Measurements from ENCODE around the gene EPGN. TPM values are rescaled to one million over a fixed set of nuclear protein-coding genes. Genes with fewer than 3 reads are reported as not detected.

EPGN gene
- total RNA-seq, 2 donors from 2014 or later, result 0.43 TPM; not detected in 1

GRCh38 chr4:74315376-74315775, 7.1 kb downstream of the EPGN start:
- Mint-ChIP-seq H3K36me3 (ENCODE audit: insufficient read depth in 2 of 2) (no peaks in the 10 kb centered on the region), H3K27me3 (ENCODE audit: low read depth) (no peaks in the 10 kb centered on the region), H3K4me3 (no peak overlapping the region), H3K9me3 (no peaks in the 10 kb centered on the region), H3K4me1 (ENCODE audit: low read depth) (peaks cover under 1% of the 10 kb centered on the region), H3K27ac (no peak overlapping the region)
- DNase-seq, result no peak
- ATAC-seq (replicated peaks in 1 of 2), result no peak

GRCh38 chr4:74316397-74316796, 8.1 kb downstream of the EPGN start:
- Mint-ChIP-seq H3K27me3 (ENCODE audit: low read depth) (peaks cover 8% of the 10 kb centered on the region), H3K9me3 (no peaks in the 10 kb centered on the region), H3K4me3 (no peak overlapping the region), H3K4me1 (ENCODE audit: low read depth) (peaks cover 6% of the 10 kb centered on the region), H3K36me3 (ENCODE audit: insufficient read depth in 2 of 2) (no peaks in the 10 kb centered on the region), H3K27ac (no peak overlapping the region)
- ATAC-seq (replicated peaks in 1 of 2), result no peak
- no peak for DNase-seq

- Mint-ChIP-seq H3K4me1 (ENCODE audit: low read depth) (peaks cover 6% of the 10 kb centered on the region), H3K36me3 (ENCODE audit: insufficient read depth in 2 of 2) (no peaks in the 10 kb centered on the region), H3K27ac (no peak overlapping the region), H3K4me3 (no peak overlapping the region), H3K9me3 (no peaks in the 10 kb centered on the region), H3K27me3 (ENCODE audit: low read depth) (peaks cover 8% of the 10 kb centered on the region)
- DNase-seq (no peak), ATAC-seq (replicated peaks in 1 of 2) (no peak)
Measured at GRCh38 chr4:74317616-74318246, 9.5 kb downstream of the EPGN start.

GRCh38 chr4:74318276-74318675, 10.0 kb downstream of the EPGN start:
- Mint-ChIP-seq H3K27me3 (ENCODE audit: low read depth) (peaks cover 8% of the 10 kb centered on the region), H3K9me3 (no peaks in the 10 kb centered on the region), H3K27ac (no peak overlapping the region), H3K4me1 (ENCODE audit: low read depth) (peaks cover 6% of the 10 kb centered on the region), H3K4me3 (no peak overlapping the region), H3K36me3 (ENCODE audit: insufficient read depth in 2 of 2) (no peaks in the 10 kb centered on the region)
- no peak for DNase-seq
- ATAC-seq (replicated peaks in 1 of 2), result no peak

- Mint-ChIP-seq H3K27me3 (ENCODE audit: low read depth) (peaks cover 8% of the 10 kb centered on the region), H3K36me3 (ENCODE audit: insufficient read depth in 2 of 2) (no peaks in the 10 kb centered on the region)
- no peak for ATAC-seq (replicated peaks in 1 of 2)
Measured at GRCh38 chr4:74319470-74319869, 11.2 kb downstream of the EPGN start.

GRCh38 chr4:74320559-74321118, 12.4 kb downstream of the EPGN start:
- Mint-ChIP-seq H3K9me3 (no peaks in the 10 kb centered on the region), H3K36me3 (ENCODE audit: insufficient read depth in 2 of 2) (no peaks in the 10 kb centered on the region), H3K4me3 (no peak overlapping the region), H3K27ac (no peak overlapping the region), H3K27me3 (ENCODE audit: low read depth) (peaks cover 8% of the 10 kb centered on the region), H3K4me1 (ENCODE audit: low read depth) (peaks cover 6% of the 10 kb centered on the region)
- ATAC-seq (replicated peaks in 1 of 2) (peak; percentile 96 to 97), DNase-seq (peak; percentile 26 to 51)

More at GRCh38 chr4:74319470-74319869, 11.2 kb downstream of the EPGN start:
- Mint-ChIP-seq H3K4me3 (no peak overlapping the region), H3K27ac (no peak overlapping the region), H3K9me3 (no peaks in the 10 kb centered on the region), H3K4me1 (ENCODE audit: low read depth) (peaks cover 6% of the 10 kb centered on the region)
- no peak for DNase-seq

GRCh38 chr4:74322301-74322700, 14.0 kb downstream of the EPGN start:
- no peak for ATAC-seq (replicated peaks in 1 of 2)
- Mint-ChIP-seq H3K9me3 (no peaks in the 10 kb centered on the region), H3K4me3 (no peak overlapping the region), H3K27me3 (ENCODE audit: low read depth) (peaks cover 8% of the 10 kb centered on the region), H3K36me3 (ENCODE audit: insufficient read depth in 2 of 2) (no peaks in the 10 kb centered on the region), H3K4me1 (ENCODE audit: low read depth) (peaks cover 6% of the 10 kb centered on the region), H3K27ac (no peak overlapping the region)
- no peak for DNase-seq

GRCh38 chr4:74323663-74324062, 15.4 kb downstream of the EPGN start:
- Mint-ChIP-seq H3K4me1 (ENCODE audit: low read depth) (peaks cover 6% of the 10 kb centered on the region), H3K36me3 (ENCODE audit: insufficient read depth in 2 of 2) (peaks cover 0 to under 1% of the 10 kb centered on the region in 2 donors), H3K27me3 (ENCODE audit: low read depth) (peaks cover 9% of the 10 kb centered on the region), H3K4me3 (no peak overlapping the region), H3K27ac (no peak overlapping the region), H3K9me3 (no peaks in the 10 kb centered on the region)
- ATAC-seq (replicated peaks in 1 of 2) (no peak), DNase-seq (no peak)

- DNase-seq (no peak), ATAC-seq (replicated peaks in 1 of 2) (no peak)
- no peak overlapping the region for H3K27ac Mint-ChIP-seq
- peaks cover 15% of the 10 kb centered on the region for H3K27me3 Mint-ChIP-seq (ENCODE audit: low read depth)
- peaks cover 0 to 2% of the 10 kb centered on the region in 2 donors for H3K36me3 Mint-ChIP-seq (ENCODE audit: insufficient read depth in 2 of 2)
- H3K4me1 Mint-ChIP-seq (ENCODE audit: low read depth), result peaks cover 6% of the 10 kb centered on the region
- H3K9me3 Mint-ChIP-seq, result no peaks in the 10 kb centered on the region
- H3K4me3 Mint-ChIP-seq, result no peak overlapping the region
Measured at GRCh38 chr4:74324262-74324661, 16.0 kb downstream of the EPGN start.

GRCh38 chr4:74325886-74326285, 17.6 kb downstream of the EPGN start:
- Mint-ChIP-seq H3K9me3 (no peaks in the 10 kb centered on the region), H3K36me3 (ENCODE audit: insufficient read depth in 2 of 2) (peaks cover 0 to 2% of the 10 kb centered on the region in 2 donors), H3K4me1 (ENCODE audit: low read depth) (no peaks in the 10 kb centered on the region), H3K27ac (no peak overlapping the region), H3K27me3 (ENCODE audit: low read depth) (peaks cover 13% of the 10 kb centered on the region), H3K4me3 (no peak overlapping the region)
- ATAC-seq (replicated peaks in 1 of 2), result no peak
- no peak for DNase-seq

- H3K27me3 Mint-ChIP-seq (ENCODE audit: low read depth), result peaks cover 9% of the 10 kb centered on the region
- H3K9me3 Mint-ChIP-seq, result no peaks in the 10 kb centered on the region
- no peak overlapping the region for H3K27ac Mint-ChIP-seq
- H3K36me3 Mint-ChIP-seq (ENCODE audit: insufficient read depth in 2 of 2), result peaks cover 0 to 2% of the 10 kb centered on the region in 2 donors
- no peak for ATAC-seq (replicated peaks in 1 of 2)
- no peak overlapping the region for H3K4me3 Mint-ChIP-seq
- no peak for DNase-seq
- no peaks in the 10 kb centered on the region for H3K4me1 Mint-ChIP-seq (ENCODE audit: low read depth)
Measured at GRCh38 chr4:74327762-74328161, 19.5 kb downstream of the EPGN start.

GRCh38 chr4:74328501-74328900, 20.2 kb downstream of the EPGN start:
- ATAC-seq (replicated peaks in 1 of 2), result no peak
- no peaks in the 10 kb centered on the region for H3K9me3 Mint-ChIP-seq
- no peaks in the 10 kb centered on the region for H3K4me1 Mint-ChIP-seq (ENCODE audit: low read depth)
- H3K4me3 Mint-ChIP-seq, result no peak overlapping the region
- H3K27me3 Mint-ChIP-seq (ENCODE audit: low read depth), result peaks cover 9% of the 10 kb centered on the region
- no peak for DNase-seq
- peaks cover 0 to 2% of the 10 kb centered on the region in 2 donors for H3K36me3 Mint-ChIP-seq (ENCODE audit: insufficient read depth in 2 of 2)
- peak overlapping the region; percentile 60 for H3K27ac Mint-ChIP-seq

- no peak overlapping the region for H3K27ac Mint-ChIP-seq
- H3K4me3 Mint-ChIP-seq, result no peak overlapping the region
- peaks cover 14% of the 10 kb centered on the region for H3K27me3 Mint-ChIP-seq (ENCODE audit: low read depth)
- H3K9me3 Mint-ChIP-seq, result no peaks in the 10 kb centered on the region
- H3K36me3 Mint-ChIP-seq (ENCODE audit: insufficient read depth in 2 of 2), result peaks cover 0 to 2% of the 10 kb centered on the region in 2 donors
- no peak for ATAC-seq (replicated peaks in 1 of 2)
- DNase-seq, result no peak
- no peaks in the 10 kb centered on the region for H3K4me1 Mint-ChIP-seq (ENCODE audit: low read depth)
Measured at GRCh38 chr4:74329307-74329706, 21.0 kb downstream of the EPGN start.

GRCh38 chr4:74330295-74330750, 22.1 kb downstream of the EPGN start:
- H3K36me3 Mint-ChIP-seq (ENCODE audit: insufficient read depth in 2 of 2), result peaks cover 0 to 2% of the 10 kb centered on the region in 2 donors
- ATAC-seq (replicated peaks in 1 of 2), result no peak
- H3K27me3 Mint-ChIP-seq (ENCODE audit: low read depth), result peaks cover 21% of the 10 kb centered on the region
- H3K9me3 Mint-ChIP-seq, result no peaks in the 10 kb centered on the region
- DNase-seq, result no peak
- H3K27ac Mint-ChIP-seq, result no peak overlapping the region
- no peaks in the 10 kb centered on the region for H3K4me1 Mint-ChIP-seq (ENCODE audit: low read depth)
- no peak overlapping the region for H3K4me3 Mint-ChIP-seq

Data from activated T-cell treated with anti-CD3 and anti-CD28 coated beads, Interleukin-2, amount 50 U/mL, for 72 hours (primary cell).